RCC 7860 (cell line): ENCODE data around the gene AMDHD2.

Experiments
- DNase-seq: peaks from one replicate; pipeline ENCODE4 v3.0.0-alpha.2; 2015; ENCODE audit warnings: low spot score
- FAIRE-seq: peaks from 2 replicates; lab custom pipeline; 2012; peaks lifted over from hg19 to GRCh38; lab: Jason Lieb, UNC

Gene AMDHD2

DNA sequence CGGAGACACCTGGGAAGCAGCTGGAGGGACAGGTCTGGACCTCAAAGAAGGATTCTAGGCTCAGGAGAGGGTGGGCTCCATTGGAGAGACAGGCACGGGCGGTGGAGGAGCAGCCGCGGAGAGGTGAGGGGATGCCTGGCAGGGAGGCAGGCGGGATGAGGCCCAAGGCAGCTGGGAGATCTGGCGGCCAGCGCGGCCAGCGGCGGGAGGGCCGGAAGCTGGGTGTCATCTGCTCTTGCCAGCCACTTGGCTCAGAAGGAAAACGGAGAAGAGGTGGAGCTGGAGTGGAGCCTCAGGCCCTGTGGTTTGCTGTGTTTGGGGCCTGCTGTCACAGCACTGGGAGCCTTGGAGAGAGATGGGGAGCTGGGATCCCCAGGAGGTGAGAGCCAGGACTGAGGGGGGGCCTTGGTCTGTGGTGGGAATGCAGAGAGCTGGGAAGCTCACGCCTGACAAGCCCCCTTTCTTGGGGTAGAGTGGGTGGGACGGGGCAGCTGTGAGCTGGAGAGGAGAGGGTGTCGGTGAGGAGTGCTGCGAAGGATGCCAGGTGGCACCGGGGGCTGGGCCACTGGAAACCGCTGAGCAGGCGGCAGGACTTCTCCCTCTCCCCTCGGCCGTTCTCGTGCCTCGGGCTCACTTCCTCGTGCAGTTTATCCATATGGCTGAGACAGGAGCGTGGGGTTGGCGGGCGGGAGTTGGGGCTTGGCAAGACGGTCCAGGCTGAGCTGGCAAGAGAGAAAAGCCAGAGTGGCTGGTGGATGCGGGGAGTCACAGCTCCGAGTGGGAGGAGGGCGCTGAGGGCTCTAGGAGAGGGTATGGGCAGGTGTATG is 37.2 kb upstream of the AMDHD2 start:
- DNase-seq (no peak), FAIRE-seq (no peak)

DNA sequence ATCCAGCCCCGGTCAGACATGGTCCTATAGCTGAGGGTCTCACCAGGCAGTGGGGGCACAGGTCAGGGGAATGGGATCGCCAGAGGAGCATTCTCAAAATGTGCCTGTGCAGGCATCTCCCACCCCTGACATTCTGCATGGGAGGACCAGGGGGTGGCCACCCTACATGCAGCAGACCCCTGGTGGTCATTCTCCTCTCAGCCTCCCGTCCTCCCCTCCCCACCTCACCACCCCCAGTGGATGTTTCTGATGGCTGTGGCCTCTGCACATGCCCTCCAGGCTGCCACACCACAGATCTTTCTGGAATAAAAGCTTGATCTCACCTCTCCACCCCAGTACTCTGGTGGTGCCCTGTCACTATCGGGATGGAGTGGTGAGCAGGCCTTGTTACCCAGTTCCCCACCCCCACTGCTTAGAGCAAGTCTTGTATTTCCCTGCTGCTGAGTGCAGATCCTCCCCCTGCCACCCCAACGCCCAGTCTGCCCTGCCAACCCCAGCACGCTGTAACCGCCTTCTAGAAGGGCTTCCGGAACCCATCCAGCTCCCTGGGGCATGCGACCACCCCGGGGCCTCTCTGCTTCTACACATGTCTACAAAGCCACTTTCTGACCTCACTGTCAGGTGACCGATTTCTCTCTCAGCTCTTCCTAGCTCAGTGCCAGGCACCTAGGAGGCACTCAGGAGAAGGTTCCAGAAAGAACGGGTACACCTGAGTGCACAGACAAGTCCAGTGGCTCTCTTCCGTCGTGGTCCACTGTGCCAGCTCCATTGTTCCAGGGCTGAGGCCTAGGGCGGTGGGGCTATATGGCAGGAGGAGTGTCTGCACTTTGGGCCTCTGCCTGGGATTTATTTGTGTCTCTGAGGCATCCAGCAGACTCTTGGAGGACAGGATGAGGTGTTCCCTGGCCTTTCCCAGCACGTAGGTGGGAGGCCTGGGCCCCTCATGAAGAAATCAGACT is 36.0 kb upstream of the AMDHD2 start:
- FAIRE-seq: no peak
- DNase-seq: no peak

DNA sequence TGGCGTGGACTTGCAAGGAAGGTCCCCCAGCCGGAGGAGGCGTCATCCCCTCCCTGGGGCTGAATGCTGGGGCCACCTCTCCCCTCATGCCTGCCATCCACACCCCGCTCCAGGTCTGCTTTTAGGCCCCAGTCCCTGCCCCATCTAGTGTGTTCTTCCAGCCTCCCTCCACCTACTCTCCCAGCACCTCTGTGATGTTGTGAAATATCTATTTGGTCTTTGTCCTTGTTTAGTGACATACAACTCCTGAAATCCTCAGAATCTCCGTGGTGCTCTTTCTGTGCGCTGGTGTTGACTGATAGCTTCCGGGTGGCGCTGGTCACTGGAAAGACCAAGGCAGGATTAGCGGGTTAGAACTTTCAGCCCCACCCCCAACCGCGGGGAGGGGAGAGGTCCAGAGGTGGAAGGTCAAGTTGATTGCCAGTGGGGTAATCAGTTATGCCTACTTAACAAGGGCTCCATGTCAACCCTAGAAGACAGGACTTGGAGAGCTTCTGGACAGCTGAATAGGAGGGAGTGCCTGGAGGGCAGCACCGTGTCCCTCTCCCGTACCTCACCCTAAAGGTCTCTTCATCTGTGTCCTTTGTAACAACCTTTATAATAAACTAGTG is 35.2 kb upstream of the AMDHD2 start:
- FAIRE-seq (no peak), DNase-seq (no peak)

DNA sequence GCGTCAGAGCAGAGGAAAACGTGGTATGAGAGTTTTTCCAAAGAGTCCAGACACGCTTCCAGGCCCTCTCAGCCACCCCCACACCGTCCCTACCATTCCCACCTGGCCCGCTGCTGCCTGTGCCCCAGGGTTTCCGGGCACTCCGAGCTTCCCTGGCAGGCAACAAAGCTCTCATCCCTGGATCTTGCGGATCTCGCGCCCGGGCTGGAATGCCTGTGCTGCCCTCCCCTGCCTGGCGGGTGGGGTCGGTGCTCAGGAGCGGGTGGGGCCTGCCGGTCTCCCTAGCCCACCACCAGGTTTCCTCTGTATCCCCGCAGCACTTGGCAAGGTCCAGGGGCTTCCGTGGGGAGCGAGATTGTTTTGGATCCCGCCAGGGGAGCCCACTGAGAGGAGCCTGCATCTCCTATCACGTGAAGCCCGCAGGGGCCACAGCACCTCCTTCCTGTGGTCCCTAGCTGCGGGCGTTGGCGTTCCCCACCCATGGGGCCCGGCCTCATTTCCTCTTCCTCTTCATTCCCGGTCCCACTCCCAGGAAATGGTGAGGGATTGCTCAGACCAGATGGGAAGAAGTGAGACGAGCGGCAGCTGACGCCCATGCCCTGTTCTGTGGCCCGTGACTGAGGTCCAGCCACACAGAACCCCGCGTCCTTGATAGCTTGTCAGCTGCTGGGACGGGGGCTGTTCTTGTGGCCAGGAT is 34.2 kb upstream of the AMDHD2 start:
- DNase-seq (no peak), FAIRE-seq (no peak)

DNA sequence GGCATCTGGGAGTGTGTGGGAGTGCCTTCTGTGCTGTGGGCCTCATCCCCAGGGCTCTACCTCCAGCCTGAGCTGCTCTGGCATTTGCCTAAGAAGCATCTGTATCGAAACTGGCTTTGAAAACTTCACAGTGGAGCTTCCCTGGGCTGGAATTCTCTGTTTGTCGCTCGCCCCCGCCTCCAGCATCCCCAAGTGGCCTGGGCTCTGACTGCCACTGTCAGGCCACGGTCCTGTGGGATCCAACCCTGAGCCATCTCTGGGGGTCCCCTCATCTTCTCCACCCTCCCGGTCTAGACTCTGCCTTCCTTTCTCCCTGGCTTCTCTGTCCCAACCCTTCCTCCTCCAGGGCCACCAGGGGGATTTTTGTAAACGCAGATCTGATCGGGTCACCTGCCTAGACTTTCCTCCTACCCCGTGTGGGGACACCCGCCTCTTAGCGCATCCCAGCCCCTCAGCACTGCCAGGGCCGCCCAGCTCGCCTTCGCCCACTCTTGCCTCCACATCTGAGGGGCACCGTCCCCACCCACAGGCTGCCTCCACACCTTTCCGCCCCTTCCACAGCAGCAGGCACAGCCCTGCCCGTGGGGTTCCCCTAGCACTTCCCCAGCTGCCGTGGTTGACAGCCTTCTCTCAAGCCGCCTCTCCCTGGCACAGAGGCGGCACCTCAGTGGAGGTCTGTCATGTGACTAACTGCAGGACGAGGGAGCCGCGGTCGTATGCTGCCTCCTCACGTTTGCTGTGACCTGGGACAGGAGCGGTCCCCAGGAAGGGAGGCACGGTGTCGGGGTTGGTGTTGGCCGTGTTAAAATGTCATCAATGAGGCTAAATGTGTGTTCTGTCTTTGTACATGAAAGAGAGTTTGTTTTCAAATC is 33.3 kb upstream of the AMDHD2 start:
- no peak for FAIRE-seq
- no peak for DNase-seq

DNA sequence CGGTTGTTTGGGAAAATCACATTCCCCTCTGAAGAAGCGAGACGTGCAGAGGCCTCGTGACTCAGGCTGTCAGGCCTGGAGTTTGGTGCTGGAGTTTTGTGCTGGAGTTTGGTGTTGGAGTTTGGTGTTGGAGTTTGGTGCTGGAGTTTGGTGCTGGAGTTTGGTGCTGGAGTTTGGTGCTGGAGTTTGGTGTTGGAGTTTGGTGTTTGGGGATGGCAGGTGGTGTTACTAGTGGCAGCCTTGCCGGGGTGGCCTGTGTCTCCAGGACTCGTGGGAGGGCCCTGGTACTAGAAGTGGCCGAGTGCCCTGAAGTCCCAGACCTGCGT is 32.7 kb upstream of the AMDHD2 start:
- no peak for DNase-seq
- FAIRE-seq: no peak

DNA sequence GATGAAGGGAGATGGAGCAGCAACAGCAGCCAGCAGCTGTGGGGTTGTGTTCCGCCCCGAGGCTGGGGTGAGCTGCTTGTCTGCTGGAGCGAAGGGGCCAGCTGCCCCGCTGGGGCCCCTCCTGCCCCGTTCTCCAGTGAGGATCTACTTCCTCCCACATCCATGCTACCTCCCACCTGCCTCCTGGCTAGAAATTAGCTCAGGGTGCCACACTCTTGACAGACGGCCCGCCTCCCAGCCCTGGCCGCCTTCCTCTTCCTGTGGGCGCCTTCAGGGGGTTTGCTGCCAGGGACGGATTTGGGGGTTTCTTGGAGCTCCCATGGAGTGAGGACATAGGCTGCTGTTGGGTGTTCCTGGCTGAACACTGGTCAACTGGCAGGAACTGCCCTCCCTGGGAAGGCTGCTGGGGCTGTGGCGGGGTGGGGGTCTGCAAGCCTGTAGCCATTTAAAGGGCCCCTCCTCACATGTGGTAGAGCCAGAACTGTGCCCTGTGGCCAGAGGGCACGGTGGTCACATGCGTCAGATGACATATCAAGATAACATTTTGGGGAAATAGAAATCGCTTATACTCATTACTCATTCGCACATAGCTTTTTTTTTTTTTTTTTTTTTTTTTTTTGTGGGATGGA is 32.2 kb upstream of the AMDHD2 start:
- DNase-seq (no peak), FAIRE-seq (no peak)

DNA sequence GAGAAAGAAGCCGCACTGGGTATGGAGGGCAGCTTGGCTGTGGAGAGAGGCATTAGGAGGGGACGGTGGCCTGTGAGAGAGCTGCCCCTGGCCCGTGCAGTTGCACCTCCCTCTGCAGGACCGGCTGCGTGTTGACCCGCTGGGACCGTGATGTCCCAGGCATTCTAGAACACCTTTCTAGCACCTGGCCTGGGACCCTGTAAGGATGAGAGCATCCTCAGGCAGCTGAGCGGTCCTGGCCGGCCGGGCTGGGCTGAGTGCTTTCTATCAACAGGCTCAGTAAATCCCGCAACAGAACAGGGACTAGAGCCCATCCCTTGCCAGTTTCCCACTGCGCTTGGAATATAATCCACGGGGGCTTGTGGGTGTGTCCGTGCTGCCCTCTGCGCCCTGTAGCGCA is 30.6 kb upstream of the AMDHD2 start:
- FAIRE-seq: no peak
- DNase-seq: no peak

DNA sequence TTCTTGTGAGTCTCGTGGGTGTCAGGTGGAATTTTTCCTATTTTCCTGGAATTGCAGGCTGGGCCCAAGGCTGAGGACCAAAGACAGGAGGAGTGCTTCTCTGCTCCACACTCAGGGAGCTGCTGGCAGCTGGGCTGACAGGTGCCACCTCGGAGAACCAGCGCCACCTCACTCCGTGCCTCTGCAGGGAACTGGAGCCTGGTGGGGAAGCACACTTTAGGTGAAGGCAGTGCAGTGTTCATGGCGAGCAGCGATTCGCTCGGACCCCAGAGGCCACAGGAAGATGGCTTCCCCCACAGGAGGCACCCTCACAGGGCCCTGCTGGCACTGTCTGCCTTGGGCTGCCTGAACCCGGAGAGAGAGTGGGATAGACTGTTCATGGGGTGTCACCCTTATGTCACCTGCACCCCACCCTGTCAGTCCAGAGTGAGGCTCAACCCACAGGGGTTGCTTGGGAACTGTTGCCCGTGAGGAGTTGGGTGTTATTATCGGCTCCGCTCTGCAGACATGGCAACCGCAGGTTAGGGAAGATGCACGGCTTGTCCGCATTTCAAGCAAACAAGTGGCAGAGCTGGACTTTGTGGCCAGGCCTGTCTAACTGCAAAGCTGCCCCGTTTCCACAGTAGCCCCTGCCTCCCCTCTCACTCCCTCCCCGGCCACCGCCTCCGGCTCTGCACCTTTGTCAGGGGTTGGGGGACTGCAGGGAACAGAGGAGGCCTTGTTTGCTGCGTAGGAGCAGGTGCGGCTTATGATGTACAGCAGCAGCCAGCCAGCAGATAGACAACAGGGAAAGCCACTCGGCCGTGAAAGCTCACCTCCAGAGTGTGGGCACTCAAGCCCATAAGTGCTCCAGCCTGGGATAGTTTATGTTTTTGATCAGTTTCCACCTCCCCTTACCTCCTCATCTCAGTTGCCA is 29.7 kb upstream of the AMDHD2 start:
- FAIRE-seq (no peak), DNase-seq (no peak)

DNA sequence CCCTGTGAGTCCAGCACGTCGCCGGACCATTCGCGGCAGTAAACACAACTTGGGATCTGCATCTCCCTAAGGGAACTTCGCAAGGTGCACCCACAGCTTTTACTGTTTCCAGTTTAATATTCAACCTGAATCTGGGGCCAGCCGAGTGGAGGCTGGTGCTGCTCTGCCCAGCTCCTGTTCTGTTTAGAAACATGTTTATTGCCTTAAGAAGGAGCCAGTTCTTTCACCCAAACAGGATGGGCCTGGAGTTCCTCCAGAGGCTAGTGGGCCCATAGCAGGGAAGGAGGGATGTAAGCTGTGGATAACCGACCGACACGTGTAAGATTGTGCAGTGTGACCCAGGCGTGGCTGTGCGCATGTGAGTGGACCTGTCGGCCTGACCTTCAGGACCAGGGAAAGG is 27.9 kb upstream of the AMDHD2 start:
- DNase-seq (no peak), FAIRE-seq (no peak)

DNA sequence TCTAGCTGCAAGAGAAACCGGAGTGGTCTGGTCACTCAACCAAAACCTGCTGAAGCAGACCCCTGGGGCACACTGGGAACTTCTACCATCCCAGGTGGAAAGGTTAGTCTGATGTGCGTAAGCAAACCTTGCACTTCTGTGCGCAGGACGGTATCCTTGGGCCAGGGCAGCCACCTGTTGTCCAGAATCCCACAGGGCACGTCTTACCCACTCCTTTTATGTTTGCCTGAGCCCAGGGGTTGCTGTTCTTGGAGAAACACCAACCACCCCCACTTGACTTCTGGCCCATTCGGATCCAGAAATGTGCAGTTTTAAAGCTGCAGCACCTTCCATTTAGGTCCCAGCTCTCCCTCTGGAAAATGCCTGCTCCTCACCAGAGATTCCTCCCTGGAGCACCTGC is 26.6 kb upstream of the AMDHD2 start:
- DNase-seq (no peak), FAIRE-seq (no peak)

DNA sequence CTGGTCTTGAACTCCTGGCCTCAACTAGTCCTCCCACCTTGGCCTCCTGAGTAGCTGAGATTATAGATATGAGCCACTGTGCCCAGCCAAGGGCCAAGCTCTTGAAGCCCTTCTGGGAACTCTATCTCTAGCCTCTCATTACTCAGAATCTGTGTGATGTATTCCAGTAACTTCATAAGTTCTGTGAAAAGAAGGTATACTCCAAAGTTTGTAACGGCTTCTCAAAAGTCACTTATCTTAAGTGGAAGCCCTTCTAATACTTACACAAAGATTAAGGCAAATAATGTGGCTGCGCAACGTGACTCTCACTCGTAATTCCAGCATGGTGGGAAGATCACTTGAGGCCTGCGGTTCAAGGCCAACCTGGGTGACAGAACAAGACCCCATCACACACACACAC is 25.6 kb upstream of the AMDHD2 start:
- FAIRE-seq (no peak), DNase-seq (no peak)

DNA sequence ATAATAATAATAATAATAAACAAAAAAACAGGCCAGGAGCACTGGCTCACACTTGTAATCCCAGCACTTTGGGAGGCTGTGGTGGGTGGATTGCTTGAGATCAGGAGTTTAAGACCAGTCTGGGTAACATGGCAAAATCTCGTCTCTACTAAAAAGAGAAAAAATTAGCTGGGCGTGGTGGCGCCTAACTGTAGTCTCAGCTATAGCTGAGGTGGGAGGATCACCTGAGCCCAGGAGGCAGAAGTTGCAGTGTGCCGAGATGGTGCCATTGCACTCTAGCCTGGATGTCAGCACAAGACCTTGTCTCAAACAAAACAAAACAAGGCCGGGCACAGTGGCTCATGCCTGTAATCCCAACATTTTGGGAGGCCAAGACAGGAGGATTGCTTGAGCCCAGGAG is 25.1 kb upstream of the AMDHD2 start:
- DNase-seq (no peak), FAIRE-seq (no peak)

DNA sequence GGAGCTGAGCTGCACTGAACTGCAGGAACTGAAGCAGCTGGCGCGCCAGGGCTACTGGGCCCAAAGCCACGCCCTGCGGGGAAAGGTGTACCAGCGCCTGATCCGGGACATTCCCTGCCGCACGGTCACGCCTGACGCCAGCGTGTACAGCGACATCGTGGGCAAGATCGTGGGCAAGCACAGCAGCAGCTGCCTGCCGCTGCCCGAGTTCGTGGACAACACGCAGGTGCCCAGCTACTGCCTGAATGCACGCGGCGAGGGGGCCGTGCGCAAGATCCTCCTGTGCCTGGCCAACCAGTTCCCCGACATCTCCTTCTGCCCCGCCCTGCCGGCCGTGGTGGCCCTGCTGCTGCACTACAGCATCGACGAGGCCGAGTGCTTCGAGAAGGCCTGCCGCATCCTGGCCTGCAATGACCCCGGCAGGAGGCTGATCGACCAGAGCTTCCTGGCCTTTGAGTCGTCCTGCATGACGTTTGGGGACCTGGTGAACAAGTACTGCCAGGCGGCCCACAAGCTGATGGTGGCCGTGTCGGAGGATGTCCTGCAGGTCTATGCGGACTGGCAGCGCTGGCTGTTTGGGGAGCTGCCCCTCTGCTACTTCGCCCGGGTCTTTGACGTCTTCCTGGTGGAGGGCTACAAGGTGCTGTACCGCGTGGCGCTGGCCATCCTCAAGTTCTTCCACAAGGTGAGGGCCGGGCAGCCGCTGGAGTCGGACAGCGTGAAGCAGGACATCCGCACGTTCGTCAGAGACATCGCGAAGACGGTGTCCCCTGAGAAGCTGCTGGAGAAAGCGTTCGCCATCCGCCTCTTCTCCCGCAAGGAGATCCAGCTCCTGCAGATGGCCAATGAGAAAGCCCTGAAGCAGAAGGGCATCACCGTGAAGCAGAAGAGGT is 23.7 kb upstream of the AMDHD2 start:
- FAIRE-seq: no peak

DNA sequence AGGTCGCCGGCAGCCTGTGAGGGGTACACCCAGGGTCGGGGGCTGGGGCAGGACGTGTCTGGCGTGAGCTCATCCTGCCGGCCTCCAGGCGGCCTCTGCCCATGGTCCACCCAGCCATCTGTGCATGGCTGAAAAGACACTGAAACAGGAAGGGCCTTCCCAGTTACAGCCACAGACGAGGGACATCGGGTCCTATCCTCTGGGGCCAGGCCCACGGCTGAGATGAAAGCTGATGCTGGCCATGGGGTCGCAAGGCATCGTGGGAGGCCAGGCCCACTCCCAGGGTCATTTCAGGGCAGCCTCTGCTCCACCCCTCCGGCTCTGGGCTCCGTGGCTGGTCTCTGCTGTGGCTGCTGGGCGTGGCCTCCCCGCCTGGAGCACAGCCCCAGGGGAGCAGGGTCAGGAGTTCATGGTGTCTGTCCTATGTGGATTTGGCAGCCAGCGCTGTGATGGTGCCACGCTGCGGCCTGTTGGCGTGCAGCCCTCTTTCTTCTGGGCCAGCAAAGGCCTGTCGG is 23.0 kb upstream of the AMDHD2 start:
- DNase-seq (no peak), FAIRE-seq (no peak)

More for the DNA sequence above, 23.7 kb upstream of the AMDHD2 start:
- DNase-seq: no peak

DNA sequence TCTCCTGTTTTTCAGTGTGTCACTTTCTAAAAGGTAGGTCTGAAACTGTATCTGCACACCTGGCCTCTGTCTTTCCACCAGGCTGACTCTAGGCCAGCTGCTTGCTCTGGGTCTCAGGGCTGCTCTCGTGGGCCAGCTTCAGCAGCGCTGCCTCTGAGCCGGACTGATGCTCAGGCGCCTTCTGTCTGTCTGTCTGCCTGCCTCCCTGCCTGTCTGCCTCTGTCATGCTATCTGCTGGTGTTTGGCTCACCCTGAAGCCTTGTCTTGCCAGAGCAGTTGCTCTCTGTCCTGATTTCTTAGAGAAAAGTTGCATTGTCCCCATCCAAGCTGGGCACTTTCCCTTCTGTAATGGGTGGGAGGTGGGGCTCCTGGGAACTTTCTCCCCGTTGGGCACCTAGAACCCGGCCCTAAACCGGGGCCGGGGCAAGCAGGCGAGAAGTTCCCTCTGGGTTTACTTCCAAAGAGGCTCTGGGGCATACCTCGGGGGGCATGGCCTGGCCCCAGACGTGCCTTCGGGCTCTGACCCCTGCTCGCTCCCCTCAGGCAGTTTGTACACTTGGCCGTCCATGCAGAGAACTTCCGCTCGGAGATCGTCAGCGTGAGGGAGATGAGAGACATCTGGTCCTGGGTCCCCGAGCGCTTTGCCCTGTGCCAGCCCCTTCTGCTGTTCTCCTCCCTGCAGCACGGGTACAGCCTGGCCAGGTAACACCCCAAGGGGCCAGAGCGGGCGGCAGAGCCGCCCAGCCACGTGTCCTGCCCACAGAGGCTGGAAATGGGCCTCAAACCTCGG is 22.3 kb upstream of the AMDHD2 start:
- DNase-seq (no peak), FAIRE-seq (no peak)
